HG03064 (cell line): Measurements from ENCODE around the gene LNPEP.

Experiments used
- ATAC-seq: cut with Tn5 transposase; IDR thresholded peaks from one replicate; pipeline ENCODE4 v1.9.1; 2021; ENCODE audit warnings: low read depth; ENCODE audit not compliant: unreplicated experiment

Gene LNPEP

GRCh38 chr5:96957254-96958049 is 21.6 kb downstream of the LNPEP start:
- peak; percentile 41 for ATAC-seq

GRCh38 chr5:96958977-96959376 is 23.1 kb downstream of the LNPEP start:
- ATAC-seq, result no peak

GRCh38 chr5:96961053-96961452 is 25.2 kb downstream of the LNPEP start:
- ATAC-seq, result peak; percentile 34

GRCh38 chr5:96962540-96962991 is 26.7 kb downstream of the LNPEP start:
- no peak for ATAC-seq

- ATAC-seq, result peak; percentile 53
Observed at GRCh38 chr5:96963267-96963666, 27.4 kb downstream of the LNPEP start.

GRCh38 chr5:96966801-96967200 is 30.9 kb downstream of the LNPEP start:
- no peak for ATAC-seq

- no peak for ATAC-seq
Observed at GRCh38 chr5:96967400-96967799, 31.5 kb downstream of the LNPEP start.

- no peak for ATAC-seq
Observed at GRCh38 chr5:96968074-96968473, 32.2 kb downstream of the LNPEP start.

- no peak for ATAC-seq
Observed at GRCh38 chr5:96968614-96969013, 32.7 kb downstream of the LNPEP start.

- ATAC-seq, result no peak
Observed at GRCh38 chr5:96969366-96969765, 33.5 kb downstream of the LNPEP start.

GRCh38 chr5:96972599-96973334 is 36.9 kb downstream of the LNPEP start:
- no peak for ATAC-seq

- ATAC-seq, result no peak
Observed at GRCh38 chr5:96973532-96974401, 37.9 kb downstream of the LNPEP start.

- ATAC-seq, result no peak
Observed at GRCh38 chr5:96975656-96976055, 39.8 kb downstream of the LNPEP start.

- no peak for ATAC-seq
Observed at GRCh38 chr5:96977228-96977627, 41.3 kb downstream of the LNPEP start.

GRCh38 chr5:96978812-96979449 is 43.1 kb downstream of the LNPEP start:
- ATAC-seq, result no peak

GRCh38 chr5:96984506-96985192 is 48.8 kb downstream of the LNPEP start:
- no peak for ATAC-seq

GRCh38 chr5:96986450-96986849 is 50.6 kb downstream of the LNPEP start:
- no peak for ATAC-seq

- no peak for ATAC-seq
Observed at GRCh38 chr5:96990102-96990501, 54.2 kb downstream of the LNPEP start.

GRCh38 chr5:96991708-96992107 is 55.8 kb downstream of the LNPEP start:
- ATAC-seq, result no peak

- no peak for ATAC-seq
Observed at GRCh38 chr5:96993760-96994159, 57.9 kb downstream of the LNPEP start.
